CD4-positive, alpha-beta memory T cell (primary cell): ENCODE results near the gene RHCG. TPM values are rescaled to one million over a fixed set of nuclear protein-coding genes. Genes with fewer than 3 reads are reported as not detected.

ENCODE experiments used
- CTCF ChIA-PET: fragments of 350-600 bp; sonication (Branson Sonifier 250); formaldehyde crosslinking; loops from one replicate; lab custom pipeline; 2021; ENCODE audit warnings: inconsistent platforms; ENCODE audit not compliant: partially characterized antibody; lab: Charles Lee
- POLR2A ChIA-PET: fragments of 350-600 bp; sonication (Branson Sonifier 250); formaldehyde crosslinking; loops from one replicate; lab custom pipeline; 2021; ENCODE audit not compliant: partially characterized antibody; lab: Charles Lee
- DNase-seq, 5 donors: peaks; one replicate each; pipeline versions ENCODE4 v3.0.0 to v3.0.0-alpha.2; 2020 to 2022; ENCODE audit warnings: mixed read lengths in 1 of 5
- H3K27ac ChIP-seq: one replicate; pipeline ENCODE4 v1.7.0; 2013; ENCODE audit warnings: low read depth, low read length
- H3K27me3 ChIP-seq: 2 replicates; pipeline ENCODE4 v1.7.0; 2013; ENCODE audit warnings: mild to moderate bottlenecking, low read length, moderate library complexity; ENCODE audit not compliant: insufficient read depth
- H3K36me3 ChIP-seq: 2 replicates; pipeline ENCODE4 v1.7.0; 2013; ENCODE audit warnings: mild to moderate bottlenecking, low read length, moderate library complexity; ENCODE audit not compliant: insufficient read depth
- H3K4me1 ChIP-seq: 2 replicates; pipeline ENCODE4 v1.7.0; 2013; ENCODE audit warnings: mild to moderate bottlenecking, low read length, moderate library complexity; ENCODE audit not compliant: insufficient read depth
- H3K4me3 ChIP-seq, 2 donors: one replicate each; pipeline ENCODE4 v1.7.0; 2013; ENCODE audit warnings: low read length in 2 of 2, mild to moderate bottlenecking in 1 of 2
- H3K9me3 ChIP-seq, 2 donors: one replicate each; pipeline ENCODE4 v1.7.0; 2013; ENCODE audit warnings: low read length in 2 of 2, control low read depth in 1 of 2; ENCODE audit not compliant: control insufficient read depth in 1 of 2
- H3K27ac Mint-ChIP-seq, 7 donors: one replicate each; pipeline ENCODE4 v1.8.0; 2020 to 2021; ENCODE audit warnings: mixed read lengths in 7 of 7, mild to moderate bottlenecking in 6 of 7, inconsistent platforms in 3 of 7, moderate library complexity in 3 of 7
- H3K27me3 Mint-ChIP-seq, 2 donors: one replicate each; pipeline ENCODE4 v1.8.0; 2020 to 2021; ENCODE audit warnings: mixed read lengths in 2 of 2
- H3K36me3 Mint-ChIP-seq, 2 donors: one replicate each; pipeline ENCODE4 v1.8.0; 2020 to 2021; ENCODE audit warnings: mixed read lengths in 2 of 2, inconsistent platforms in 1 of 2, mild to moderate bottlenecking in 1 of 2
- H3K4me1 Mint-ChIP-seq, 4 donors: one replicate each; pipeline ENCODE4 v1.8.0; 2020 to 2021; ENCODE audit warnings: mixed read lengths in 4 of 4, mild to moderate bottlenecking in 1 of 4
- H3K4me3 Mint-ChIP-seq, 8 donors: one replicate each; pipeline ENCODE4 v1.8.0; 2020 to 2021; ENCODE audit warnings: mixed read lengths in 8 of 8, mild to moderate bottlenecking in 7 of 8, moderate library complexity in 6 of 8, inconsistent platforms in 3 of 8
- H3K9me3 Mint-ChIP-seq, 8 donors: one replicate each; pipeline ENCODE4 v1.8.0; 2020 to 2021; ENCODE audit warnings: mixed read lengths in 8 of 8, mild to moderate bottlenecking in 5 of 8, inconsistent platforms in 3 of 8, moderate library complexity in 1 of 8
- intact Hi-C: fragments of 100-400 bp; cut with micrococcal nuclease; formaldehyde crosslinking; loops from one replicate; pipeline ENCODE4 v1.15.1; 2023
- polyA plus RNA-seq, 2 donors: library from polyadenylated mRNA; unstranded; fragments of 300-500 nt; fragmentation: Illumina TruSeq; gene quantifications; one replicate each; pipeline ENCODE4 v1.2.3, GENCODE V29; 2021
- total RNA-seq, 2 experiments: library from RNA; stranded (reverse); gene quantifications; one replicate each; pipeline ENCODE4 v1.2.3, GENCODE V29; 2021

RHCG gene
- total and polyA plus RNA-seq, 4 experiments from 2014 or later: not detected

GRCh38 chr15:89448825-89449224 is 47.6 kb downstream of the RHCG start:
- H3K36me3 Mint-ChIP-seq: no peaks in the 10 kb centered on the region
- peaks cover 4% of the 10 kb centered on the region for H3K27me3 ChIP-seq
- no peaks in the 10 kb centered on the region for H3K4me1 ChIP-seq
- no peaks in the 10 kb centered on the region for H3K9me3 Mint-ChIP-seq
- no peaks in the 10 kb centered on the region for H3K4me1 Mint-ChIP-seq
- no peaks in the 10 kb centered on the region for H3K9me3 ChIP-seq
- no peaks in the 10 kb centered on the region for H3K36me3 ChIP-seq
- intact Hi-C loops: no loop called here
- CTCF ChIA-PET: no interaction called here
- no peak overlapping the region for H3K4me3 ChIP-seq
- no peak overlapping the region for H3K27ac ChIP-seq
- POLR2A ChIA-PET: no interaction called here
- H3K27ac Mint-ChIP-seq: no peak overlapping the region
- H3K4me3 Mint-ChIP-seq: no peak overlapping the region
- DNase-seq: no peak
- peaks cover 30 to 36% of the 10 kb centered on the region in 2 donors for H3K27me3 Mint-ChIP-seq

GRCh38 chr15:89447676-89448075 is 48.7 kb downstream of the RHCG start:
- H3K36me3 Mint-ChIP-seq: no peaks in the 10 kb centered on the region

GRCh38 chr15:89446255-89446891 is 50.0 kb downstream of the RHCG start:
- H3K27ac Mint-ChIP-seq: no peak overlapping the region
- H3K4me3 Mint-ChIP-seq: no peak overlapping the region
- H3K4me3 ChIP-seq: no peak overlapping the region
- H3K27me3 Mint-ChIP-seq: peaks cover 29 to 37% of the 10 kb centered on the region in 2 donors
- POLR2A ChIA-PET: no interaction called here
- H3K27me3 ChIP-seq: peaks cover 4% of the 10 kb centered on the region
- H3K4me1 ChIP-seq: no peaks in the 10 kb centered on the region
- DNase-seq: no peak
- no peak overlapping the region for H3K27ac ChIP-seq
- no peaks in the 10 kb centered on the region for H3K36me3 ChIP-seq
- H3K36me3 Mint-ChIP-seq: no peaks in the 10 kb centered on the region
- intact Hi-C loops: no loop called here
- H3K4me1 Mint-ChIP-seq: no peaks in the 10 kb centered on the region
- H3K9me3 ChIP-seq: no peaks in the 10 kb centered on the region
- CTCF ChIA-PET: interaction anchor here (2.4 to 3.0 kb wide), 2 partner anchors 17 to 87 kb away, joined by 9 to 10 read pairs; no protein-coding TSS in a partner anchor
- H3K9me3 Mint-ChIP-seq: no peaks in the 10 kb centered on the region

More at GRCh38 chr15:89447676-89448075, 48.7 kb downstream of the RHCG start:
- no peaks in the 10 kb centered on the region for H3K4me1 Mint-ChIP-seq
- H3K4me3 Mint-ChIP-seq: no peak overlapping the region
- Histone ChIP-seq H3K4me1 (no peaks in the 10 kb centered on the region), H3K27me3 (peaks cover 4% of the 10 kb centered on the region), H3K36me3 (no peaks in the 10 kb centered on the region), H3K9me3 (no peaks in the 10 kb centered on the region), H3K4me3 (no peak overlapping the region), H3K27ac (no peak overlapping the region)
- CTCF ChIA-PET: interaction anchor here (0.6 to 2.4 kb wide), 2 partner anchors 18 to 209 kb away, joined by 3 to 9 read pairs; no protein-coding TSS in a partner anchor
- POLR2A ChIA-PET: no interaction called here
- intact Hi-C loops: no loop called here
- DNase-seq: no peak
- H3K27me3 Mint-ChIP-seq: peaks cover 32 to 34% of the 10 kb centered on the region in 2 donors
- no peaks in the 10 kb centered on the region for H3K9me3 Mint-ChIP-seq
- no peak overlapping the region for H3K27ac Mint-ChIP-seq

GRCh38 chr15:89445518-89445917 is 50.9 kb downstream of the RHCG start:
- H3K36me3 ChIP-seq: no peaks in the 10 kb centered on the region
- no peak overlapping the region for H3K27ac ChIP-seq
- H3K9me3 ChIP-seq: no peaks in the 10 kb centered on the region
- Mint-ChIP-seq H3K9me3 (no peaks in the 10 kb centered on the region), H3K4me3 (no peak overlapping the region), H3K36me3 (no peaks in the 10 kb centered on the region), H3K4me1 (no peaks in the 10 kb centered on the region), H3K27me3 (peaks cover 27 to 35% of the 10 kb centered on the region in 2 donors), H3K27ac (no peak overlapping the region)
- H3K4me1 ChIP-seq: no peaks in the 10 kb centered on the region
- ChIA-PET CTCF (interaction anchor here (2.4 to 3.0 kb wide), 2 partner anchors 16 to 86 kb away, joined by 9 to 10 read pairs; no protein-coding TSS in a partner anchor), POLR2A (no interaction called here)
- H3K27me3 ChIP-seq: peaks cover 4% of the 10 kb centered on the region
- H3K4me3 ChIP-seq: no peak overlapping the region
- DNase-seq: no peak
- intact Hi-C loops: no loop called here

GRCh38 chr15:89444241-89445225 is 51.9 kb downstream of the RHCG start:
- Mint-ChIP-seq H3K4me3 (no peak overlapping the region), H3K27me3 (peaks cover 29 to 34% of the 10 kb centered on the region in 2 donors), H3K9me3 (no peaks in the 10 kb centered on the region), H3K36me3 (no peaks in the 10 kb centered on the region), H3K4me1 (no peaks in the 10 kb centered on the region), H3K27ac (no peak overlapping the region)
- Histone ChIP-seq H3K9me3 (no peaks in the 10 kb centered on the region), H3K27ac (no peak overlapping the region), H3K36me3 (no peaks in the 10 kb centered on the region), H3K4me3 (no peak overlapping the region), H3K4me1 (no peaks in the 10 kb centered on the region), H3K27me3 (peaks cover 4% of the 10 kb centered on the region)
- POLR2A ChIA-PET: no interaction called here
- intact Hi-C loops: no loop called here
- no peak for DNase-seq
- CTCF ChIA-PET: interaction anchor here (3.0 kb wide), 1 partner anchor 85 kb away, joined by 10 read pairs; no protein-coding TSS in a partner anchor

DNA sequence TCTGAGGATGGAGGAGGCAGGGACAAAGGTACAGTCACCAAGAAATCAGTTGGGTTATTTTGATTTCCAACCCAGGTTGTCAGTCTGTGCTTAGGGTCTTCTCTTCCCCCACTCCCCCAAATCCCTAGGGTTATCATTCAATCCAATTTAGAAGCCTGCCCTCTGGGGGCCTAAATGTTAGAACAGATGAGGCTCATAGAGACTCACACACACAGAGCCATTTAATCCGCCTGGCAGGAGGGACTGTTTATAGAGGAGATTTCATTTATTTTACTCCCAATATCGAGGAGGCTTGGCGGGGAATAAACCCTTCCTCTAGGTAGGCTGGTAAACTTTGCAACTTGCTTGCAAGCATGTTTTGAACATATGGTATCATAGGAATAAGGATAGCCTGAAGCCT is 52.8 kb downstream of the RHCG start:
- H3K27ac ChIP-seq: no peak overlapping the region
- H3K36me3 Mint-ChIP-seq: no peaks in the 10 kb centered on the region
- no peaks in the 10 kb centered on the region for H3K4me1 ChIP-seq
- intact Hi-C loops: no loop called here
- no peak overlapping the region for H3K4me3 ChIP-seq
- no peaks in the 10 kb centered on the region for H3K9me3 Mint-ChIP-seq
- H3K27me3 ChIP-seq: peaks cover 4% of the 10 kb centered on the region
- ChIA-PET CTCF (interaction anchor here (1.3 kb wide), 1 partner anchor 10 kb away, joined by 5 read pairs; no protein-coding TSS in a partner anchor), POLR2A (no interaction called here)
- no peak overlapping the region for H3K27ac Mint-ChIP-seq
- peaks cover 29 to 35% of the 10 kb centered on the region in 2 donors for H3K27me3 Mint-ChIP-seq
- no peaks in the 10 kb centered on the region for H3K36me3 ChIP-seq
- no peaks in the 10 kb centered on the region for H3K4me1 Mint-ChIP-seq
- no peak for DNase-seq
- no peak overlapping the region for H3K4me3 Mint-ChIP-seq
- no peaks in the 10 kb centered on the region for H3K9me3 ChIP-seq
